GM19240 (cell line): Measurements from ENCODE around the gene UBALD1.

ENCODE experiments used
- DNase-seq: peaks from one replicate; pipeline ENCODE4 v3.0.0; 2011; ENCODE audit warnings: low spot score; ENCODE audit not compliant: insufficient read length

Gene UBALD1

GRCh38 chr16:4616047-4616811 lies 1.5 kb upstream of the UBALD1 start:
- DNase-seq = peak; percentile 96

GRCh38 chr16:4615384-4616046 lies 827 bp upstream of the UBALD1 start:
- DNase-seq = no peak

DNA sequence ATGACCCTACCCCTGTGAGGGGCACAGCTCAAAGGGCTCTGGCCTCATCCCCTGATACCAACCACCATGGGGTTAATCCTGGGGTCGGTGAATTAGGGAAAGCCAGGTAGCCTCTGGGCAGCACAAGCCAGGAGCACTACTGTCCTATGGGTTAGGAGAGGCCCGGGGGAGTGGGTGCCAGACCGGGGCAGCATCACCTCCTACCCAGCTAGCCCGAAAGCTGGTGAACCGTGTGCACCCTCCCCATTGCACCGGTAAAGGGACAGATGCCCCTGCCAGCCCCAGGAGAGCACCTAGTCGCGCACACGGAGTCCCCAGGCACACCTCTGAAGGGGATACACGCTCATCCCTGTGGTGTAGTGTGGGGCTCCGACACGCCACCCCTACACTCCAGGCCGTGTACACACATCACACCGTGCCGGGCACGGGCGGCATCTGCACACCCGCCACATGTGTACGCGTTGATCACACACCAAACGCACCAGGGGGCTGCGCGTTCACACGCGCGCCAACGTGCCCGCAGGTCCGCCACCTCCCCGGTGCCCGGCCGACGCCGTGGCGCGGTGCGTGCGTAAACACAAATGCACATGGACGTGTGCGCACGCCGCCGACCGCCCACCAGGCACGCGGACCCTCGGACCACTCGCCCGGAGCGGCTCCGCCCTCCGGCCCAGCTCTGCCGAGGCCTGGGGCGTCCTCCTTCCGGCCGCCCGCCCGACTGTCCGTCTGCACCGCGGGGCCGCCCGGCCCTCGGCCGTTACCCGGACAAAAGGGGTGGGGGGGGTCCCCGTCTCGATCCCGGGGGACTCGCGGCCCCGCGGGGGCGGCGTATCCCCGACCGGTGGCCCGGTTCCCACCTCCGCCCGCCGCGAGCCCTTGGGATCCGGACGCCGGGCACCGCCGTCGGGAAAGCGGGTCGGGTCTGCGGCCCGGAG lies 785 bp downstream of the UBALD1 start:
- DNase-seq = no peak

- DNase-seq = no peak
Observed at GRCh38 chr16:4612977-4613635, 1.6 kb downstream of the UBALD1 start.

- DNase-seq = no peak
Observed at GRCh38 chr16:4612474-4612931, 2.2 kb downstream of the UBALD1 start.

GRCh38 chr16:4611337-4612021 lies 3.2 kb downstream of the UBALD1 start:
- no peak for DNase-seq

- no peak for DNase-seq
Observed at GRCh38 chr16:4610011-4611005, 4.4 kb downstream of the UBALD1 start.

- no peak for DNase-seq
Observed at GRCh38 chr16:4609200-4610010, 5.3 kb downstream of the UBALD1 start.

GRCh38 chr16:4608704-4608980 lies 6.0 kb downstream of the UBALD1 start:
- DNase-seq = no peak

DNA sequence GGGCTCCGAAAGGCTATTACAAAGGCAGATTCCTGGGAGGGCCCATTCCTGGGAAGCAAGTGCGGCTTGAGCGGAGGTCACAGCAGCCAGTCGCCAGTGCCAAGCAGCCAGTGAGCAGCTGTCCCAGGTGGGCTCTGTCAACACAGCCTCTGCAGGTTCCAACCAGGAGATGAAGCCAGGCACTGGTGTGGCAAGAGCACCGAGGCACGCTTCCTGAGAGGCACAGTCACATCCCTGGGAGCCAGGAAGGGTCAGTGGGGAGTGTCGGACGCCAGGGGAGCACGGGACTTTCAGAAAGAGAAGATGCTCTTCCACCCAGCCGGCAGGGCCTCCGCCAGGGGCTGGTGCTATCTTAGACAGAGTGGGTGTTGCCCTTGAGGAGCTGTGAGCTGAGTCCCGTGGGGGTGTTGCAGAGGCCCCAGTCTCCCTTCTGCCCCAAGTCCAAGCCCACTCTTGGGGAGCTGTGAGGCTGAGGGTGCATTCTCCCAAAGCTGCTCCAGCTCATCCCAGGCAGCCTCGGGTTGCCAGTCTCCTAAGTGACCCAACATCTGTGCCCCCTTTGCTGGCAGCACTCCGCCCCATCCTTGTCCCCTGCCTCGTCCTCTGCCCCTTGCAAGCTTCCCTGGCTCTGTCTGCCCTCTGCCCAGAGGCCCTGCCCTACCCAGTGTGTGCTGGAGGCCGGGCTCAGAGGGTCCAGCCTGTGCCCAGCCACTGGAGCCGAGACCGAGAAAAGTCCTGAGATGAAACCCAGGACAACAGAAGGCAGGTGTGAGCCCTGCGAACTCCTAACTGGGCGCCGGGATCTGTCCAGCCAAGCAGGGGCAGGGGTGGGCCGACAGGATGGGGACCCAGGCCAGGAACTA lies 6.6 kb downstream of the UBALD1 start:
- no peak for DNase-seq

GRCh38 chr16:4606354-4606753 lies 8.3 kb downstream of the UBALD1 start:
- DNase-seq = no peak

- DNase-seq = no peak
Observed at GRCh38 chr16:4604401-4604800, 10.3 kb downstream of the UBALD1 start.

- no peak for DNase-seq
Observed at GRCh38 chr16:4603624-4604170, 11.0 kb downstream of the UBALD1 start.

GRCh38 chr16:4602331-4602730 lies 12.4 kb downstream of the UBALD1 start:
- DNase-seq = no peak

- DNase-seq = no peak
Observed at GRCh38 chr16:4601864-4602186, 12.9 kb downstream of the UBALD1 start.

DNA sequence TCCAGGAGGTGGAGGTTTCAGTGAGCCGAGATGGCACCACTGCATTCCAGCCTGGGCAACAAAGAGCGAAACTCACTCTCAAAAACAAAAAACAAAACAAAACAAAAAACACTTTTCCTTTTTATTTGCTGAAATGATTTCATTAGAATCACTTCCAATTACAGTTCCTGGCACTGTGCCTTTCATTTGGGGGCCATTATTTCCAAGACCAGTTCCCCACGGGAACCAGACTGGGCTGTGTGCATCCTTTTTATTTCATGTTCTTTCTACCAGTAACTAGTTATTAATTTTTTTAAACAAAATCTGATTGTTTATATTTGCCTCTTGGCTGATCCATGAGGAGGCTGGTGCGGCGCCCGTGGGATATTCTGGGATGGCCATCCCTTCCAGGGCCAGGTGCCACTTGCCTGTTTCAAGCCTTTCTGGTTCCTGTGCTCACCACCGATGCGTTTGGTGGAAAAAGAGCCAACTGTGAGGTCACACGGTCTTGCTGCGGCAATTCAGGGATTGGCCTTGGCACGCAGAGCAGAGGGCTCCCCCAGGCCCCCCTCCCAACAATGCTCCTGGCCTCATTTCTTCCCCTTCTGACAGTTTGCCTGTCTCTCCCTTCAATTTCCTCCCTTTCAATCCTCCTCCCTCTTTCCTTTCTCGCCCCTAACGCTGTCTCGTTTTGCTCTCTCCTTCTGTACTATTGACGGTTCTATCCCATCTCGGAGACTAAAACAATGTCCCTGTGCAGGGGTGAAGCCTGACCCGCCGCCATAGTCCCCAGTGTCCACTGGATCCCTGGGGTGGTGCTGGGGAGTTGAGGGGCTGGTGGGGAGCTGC lies 13.4 kb downstream of the UBALD1 start:
- no peak for DNase-seq

GRCh38 chr16:4599545-4599944 lies 15.1 kb downstream of the UBALD1 start:
- no peak for DNase-seq
